Spinal cord (tissue), 10 donors: ENCODE data around the gene SMYD3. TPM values are rescaled to one million over a fixed set of nuclear protein-coding genes. Genes with fewer than 3 reads are reported as not detected.
A peak's percentile ranks its signal among the peaks of the same experiment; 100 is the strongest.

ENCODE experiments used
- DNase-seq, 6 donors: peaks; one replicate each; pipeline versions ENCODE4 v3.0.0 to v3.0.0-alpha.2; 2013 to 2015; ENCODE audit warnings: low spot score in 6 of 6, low read depth in 4 of 6
- H3K27ac ChIP-seq: one replicate; pipeline ENCODE4 v1.5.1; 2013; ENCODE audit warnings: low read depth, low read length, control low read depth
- H3K27me3 ChIP-seq: one replicate; pipeline ENCODE4 v1.6.1; 2013; ENCODE audit warnings: low read length; ENCODE audit not compliant: control insufficient read depth, insufficient read depth
- H3K36me3 ChIP-seq: one replicate; pipeline ENCODE4 v1.6.1; 2013; ENCODE audit warnings: low read length; ENCODE audit not compliant: control insufficient read depth, insufficient read depth
- H3K4me1 ChIP-seq: one replicate; pipeline ENCODE4 v1.6.1; 2013; ENCODE audit warnings: low read length; ENCODE audit not compliant: control insufficient read depth, insufficient read depth
- H3K4me3 ChIP-seq: one replicate; pipeline ENCODE4 v1.5.1; 2013; ENCODE audit warnings: low read depth, low read length, control low read depth
- H3K9me3 ChIP-seq: one replicate; pipeline ENCODE4 v1.6.1; 2013; ENCODE audit warnings: low read length; ENCODE audit not compliant: control insufficient read depth, insufficient read depth
- WGBS: methylation state at CpG from one replicate; pipeline ENCODE4 v1.1.5; 2013; ENCODE audit warnings: missing lambda C conversion rate; ENCODE audit not compliant: insufficient coverage; 5-methylcytosine and 5-hydroxymethylcytosine counted together
- polyA plus RNA-seq, 2 donors: library from polyadenylated mRNA; unstranded; fragments of 120-200 nt; gene quantifications; one replicate each; pipeline ENCODE4 v1.2.1, GENCODE V29; 2013; ENCODE audit not compliant: insufficient read length in 2 of 2
- total RNA-seq, 2 donors: library from RNA; depleted of rRNA in 1 of 2; stranded (reverse); fragments of 120-200 nt in 1 of 2; fragments of >200 nt in 1 of 2; gene quantifications; one replicate each; pipeline versions ENCODE4 v1.2.3 to v1.2.4, GENCODE V29; 2013 to 2014
- donor health status: healthy.

SMYD3 gene
- total and polyA plus RNA-seq, 4 donors, result 37.5 to 54.4 (median 49.4) TPM

DNA sequence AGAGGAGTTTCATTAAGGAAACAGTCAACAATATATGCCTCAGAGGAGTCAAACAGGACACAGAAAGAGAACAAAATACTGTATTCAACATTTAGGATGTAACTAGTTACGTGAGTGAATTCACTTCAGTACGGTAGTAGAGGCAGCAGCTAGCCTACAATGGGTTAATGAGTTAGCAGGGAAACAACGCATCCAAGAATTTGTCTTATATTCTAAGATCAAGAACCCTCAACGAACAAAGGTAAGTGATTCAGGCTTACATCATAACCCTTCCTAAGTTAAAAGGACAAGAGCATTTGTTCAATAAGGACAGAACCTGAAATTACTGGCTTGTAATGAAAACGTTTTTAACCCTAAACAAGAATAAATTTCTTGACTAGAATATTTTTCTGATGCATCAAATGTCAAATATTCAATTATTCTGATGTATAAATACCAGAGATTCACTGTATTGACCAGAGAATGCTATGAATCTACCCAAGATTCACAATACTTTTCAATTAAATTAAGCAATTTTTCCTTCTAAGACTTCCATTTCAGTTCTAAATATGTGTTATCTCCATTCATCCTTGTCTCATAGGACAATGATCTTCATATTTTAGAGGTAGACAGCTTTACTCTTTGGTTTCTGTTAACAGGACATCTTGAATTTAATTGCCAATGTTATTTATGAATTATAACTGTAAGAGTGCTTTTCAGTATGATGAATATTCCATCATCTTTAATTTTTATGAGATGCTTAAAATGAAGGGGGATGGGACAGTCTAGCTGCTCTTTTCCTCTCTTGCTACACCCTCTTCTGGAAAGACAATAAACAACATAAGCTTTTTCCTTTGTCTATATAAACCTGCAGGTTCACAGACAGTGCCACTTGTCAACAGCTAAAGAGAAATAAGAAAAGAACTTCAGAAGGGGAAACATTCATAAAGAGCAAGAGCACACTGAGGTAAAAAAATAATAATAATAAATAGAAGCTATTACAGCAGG is 209.5 kb downstream of the SMYD3 start:
- Histone ChIP-seq H3K9me3 (no peaks in the 10 kb centered on the region), H3K27me3 (no peaks in the 10 kb centered on the region), H3K4me3 (no peak overlapping the region), H3K27ac (no peak overlapping the region), H3K36me3 (no peaks in the 10 kb centered on the region), H3K4me1 (no peaks in the 10 kb centered on the region)
- DNase-seq, result peak in 1 of 6 donors; percentile 67
- WGBS, result no CpG with 5 or more reads among the region's 5 CpGs

DNA sequence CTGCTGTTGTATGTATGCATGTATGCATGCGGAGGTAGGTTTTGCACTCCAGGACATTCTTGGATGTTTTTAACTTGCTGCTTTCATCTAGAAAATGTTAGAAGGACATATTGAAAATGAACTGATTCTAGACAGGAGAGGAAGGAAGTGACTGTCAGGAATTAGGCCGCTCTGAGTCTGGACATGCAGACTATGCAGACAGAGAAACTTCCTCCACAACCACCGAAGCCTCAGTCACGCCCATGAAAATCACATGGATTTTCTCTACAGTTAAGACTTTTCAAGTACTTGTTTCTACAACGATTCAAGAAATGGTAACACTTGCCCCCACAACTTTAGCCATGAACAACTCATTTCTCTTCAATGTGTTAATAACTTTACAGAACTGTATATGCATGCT is 211.1 kb downstream of the SMYD3 start:
- Histone ChIP-seq H3K27me3 (no peaks in the 10 kb centered on the region), H3K9me3 (no peaks in the 10 kb centered on the region), H3K4me3 (no peak overlapping the region), H3K36me3 (no peaks in the 10 kb centered on the region), H3K4me1 (no peaks in the 10 kb centered on the region), H3K27ac (no peak overlapping the region)
- DNase-seq, result no peak
- WGBS, result 83% methylated on average over 1 of the region's 5 CpGs

GRCh38 chr1:246295340-246295739 is 211.7 kb downstream of the SMYD3 start:
- 80% methylated on average over 1 of the region's 2 CpGs for WGBS
- no peak overlapping the region for H3K4me3 ChIP-seq
- DNase-seq, result no peak

DNA sequence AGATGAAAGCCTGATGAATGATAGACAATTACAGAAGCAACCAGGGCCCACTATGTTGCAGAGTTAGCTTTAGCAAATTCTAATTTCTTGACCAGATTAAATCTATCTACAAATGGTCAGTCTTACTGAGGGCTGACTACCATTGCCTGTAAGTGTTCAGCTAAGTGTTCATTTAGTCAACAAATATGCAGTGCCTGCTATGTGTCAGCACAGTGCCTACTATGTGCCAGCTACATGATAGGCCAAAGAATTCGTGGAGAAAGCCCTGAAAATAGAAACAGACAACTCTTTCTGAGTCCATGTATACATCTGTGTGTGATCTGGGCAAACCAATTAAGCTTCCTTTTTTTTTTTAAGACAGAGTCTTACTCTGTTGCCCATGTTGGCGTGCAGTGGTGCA is 212.8 kb downstream of the SMYD3 start:
- WGBS, result no CpG with 5 or more reads among the region's 2 CpGs
- no peak overlapping the region for H3K27ac ChIP-seq
- H3K9me3 ChIP-seq, result no peaks in the 10 kb centered on the region
- H3K36me3 ChIP-seq, result no peaks in the 10 kb centered on the region
- H3K4me1 ChIP-seq, result no peaks in the 10 kb centered on the region
- H3K4me3 ChIP-seq, result no peak overlapping the region
- H3K27me3 ChIP-seq, result no peaks in the 10 kb centered on the region
- no peak for DNase-seq

More at GRCh38 chr1:246295340-246295739, 211.7 kb downstream of the SMYD3 start:
- Histone ChIP-seq H3K36me3 (no peaks in the 10 kb centered on the region), H3K4me1 (no peaks in the 10 kb centered on the region), H3K27ac (no peak overlapping the region), H3K9me3 (no peaks in the 10 kb centered on the region), H3K27me3 (no peaks in the 10 kb centered on the region)

DNA sequence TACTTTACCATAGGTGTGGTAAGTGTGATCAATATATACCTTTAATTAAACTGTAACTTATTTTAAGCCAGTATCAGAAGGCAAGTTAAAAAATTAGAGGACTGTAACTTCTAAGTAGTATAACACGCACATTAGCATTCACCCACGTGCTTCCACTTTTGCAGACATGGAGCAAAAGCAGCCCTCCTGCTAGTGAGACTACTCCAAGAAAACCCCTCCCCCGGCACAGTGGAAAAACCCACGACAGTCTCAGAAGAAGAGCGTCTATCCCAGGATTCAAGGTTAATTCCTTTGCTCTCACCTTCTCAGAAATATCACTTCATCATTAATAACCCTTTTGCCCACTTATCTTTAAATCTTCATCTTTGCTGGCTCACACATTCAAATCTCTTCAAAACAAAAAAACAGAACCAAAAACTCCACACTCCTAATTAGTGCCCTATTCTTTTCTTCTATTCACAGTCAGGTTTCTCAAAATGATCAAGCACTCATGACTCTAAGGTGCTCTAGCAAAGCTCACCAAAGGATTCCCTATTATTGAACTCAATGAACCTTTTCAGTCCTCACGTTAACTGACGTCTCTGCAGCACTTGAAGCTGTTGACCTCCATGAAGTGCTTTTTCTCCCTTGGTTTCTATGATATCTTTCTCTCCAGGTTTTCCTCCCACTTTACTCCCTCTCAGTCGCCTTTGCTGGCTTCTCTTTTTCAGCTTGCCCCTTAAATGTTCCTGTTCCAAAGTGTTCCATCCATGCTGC is 213.5 kb downstream of the SMYD3 start:
- H3K27me3 ChIP-seq, result no peaks in the 10 kb centered on the region
- no peak overlapping the region for H3K27ac ChIP-seq
- no peak for DNase-seq
- H3K36me3 ChIP-seq, result no peaks in the 10 kb centered on the region
- no peak overlapping the region for H3K4me3 ChIP-seq
- no peaks in the 10 kb centered on the region for H3K9me3 ChIP-seq
- 78% methylated on average over 8 of the region's 8 CpGs for WGBS
- no peaks in the 10 kb centered on the region for H3K4me1 ChIP-seq

DNA sequence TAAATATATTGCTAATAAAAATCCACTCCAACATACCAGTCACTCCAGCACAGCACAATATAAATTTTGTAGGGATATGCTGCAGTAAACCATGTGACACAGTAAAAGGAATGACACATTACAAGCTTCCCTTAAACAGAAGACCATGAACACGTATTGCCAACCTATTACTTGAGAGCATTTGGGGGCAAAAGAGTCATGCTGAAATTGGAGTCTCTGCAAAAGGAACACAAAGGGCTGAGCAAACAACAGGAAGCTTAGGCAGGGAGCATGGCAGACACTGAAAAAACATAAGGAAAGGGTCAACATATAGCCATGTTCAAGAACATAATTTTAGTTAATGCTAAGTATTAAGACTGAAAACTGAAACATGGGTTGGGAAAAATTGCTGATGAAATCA is 214.5 kb downstream of the SMYD3 start:
- WGBS, result no CpG with 5 or more reads among the region's 1 CpG
- no peaks in the 10 kb centered on the region for H3K9me3 ChIP-seq
- no peak overlapping the region for H3K4me3 ChIP-seq
- no peaks in the 10 kb centered on the region for H3K4me1 ChIP-seq
- DNase-seq, result no peak
- no peaks in the 10 kb centered on the region for H3K36me3 ChIP-seq
- H3K27me3 ChIP-seq, result no peaks in the 10 kb centered on the region
- H3K27ac ChIP-seq, result no peak overlapping the region

GRCh38 chr1:246291127-246291526 is 216.0 kb downstream of the SMYD3 start:
- H3K9me3 ChIP-seq, result no peaks in the 10 kb centered on the region
- WGBS, result no CpG with 5 or more reads among the region's 4 CpGs
- no peaks in the 10 kb centered on the region for H3K36me3 ChIP-seq
- no peaks in the 10 kb centered on the region for H3K4me1 ChIP-seq
- no peak overlapping the region for H3K27ac ChIP-seq
- H3K4me3 ChIP-seq, result no peak overlapping the region
- H3K27me3 ChIP-seq, result no peaks in the 10 kb centered on the region
- DNase-seq, result peak in 2 of 6 donors; percentile 24 to 77

GRCh38 chr1:246283771-246284410 is 223.2 kb downstream of the SMYD3 start:
- Histone ChIP-seq H3K9me3 (no peaks in the 10 kb centered on the region), H3K4me1 (no peaks in the 10 kb centered on the region), H3K36me3 (no peaks in the 10 kb centered on the region), H3K27me3 (no peaks in the 10 kb centered on the region), H3K4me3 (no peak overlapping the region), H3K27ac (no peak overlapping the region)
- 43% methylated on average over 7 of the region's 7 CpGs for WGBS
- DNase-seq, result peak in 2 of 6 donors; percentile 54 to 93

DNA sequence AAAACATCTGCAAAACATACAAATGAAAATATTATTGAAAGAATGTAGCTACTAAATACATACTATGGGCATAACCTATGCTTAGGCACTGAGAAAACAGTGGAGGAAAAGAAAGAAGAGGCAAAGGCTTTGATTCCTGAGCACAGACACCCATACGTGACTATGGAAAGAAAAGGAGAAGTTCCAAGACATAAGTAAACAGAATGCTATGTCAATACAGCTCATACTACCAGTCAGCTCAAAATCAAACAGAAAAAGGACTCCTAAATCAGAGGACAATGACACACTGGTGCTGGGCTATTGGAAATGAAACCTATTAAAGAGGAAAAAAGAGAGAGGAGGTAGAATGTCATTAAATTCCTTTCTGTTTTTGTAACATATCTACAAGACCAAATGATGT is 225.4 kb downstream of the SMYD3 start:
- no peak overlapping the region for H3K27ac ChIP-seq
- DNase-seq, result no peak

More for the DNA sequence above, 225.4 kb downstream of the SMYD3 start:
- no peaks in the 10 kb centered on the region for H3K36me3 ChIP-seq
- no peaks in the 10 kb centered on the region for H3K27me3 ChIP-seq
- no peak overlapping the region for H3K4me3 ChIP-seq
- WGBS, result no CpG with 5 or more reads among the region's 1 CpG
- H3K4me1 ChIP-seq, result no peaks in the 10 kb centered on the region
- H3K9me3 ChIP-seq, result no peaks in the 10 kb centered on the region
